ENCODE measurements around the gene STIP1.
A peak's percentile ranks its signal among the peaks of the same experiment; 100 is the strongest.

DNA sequence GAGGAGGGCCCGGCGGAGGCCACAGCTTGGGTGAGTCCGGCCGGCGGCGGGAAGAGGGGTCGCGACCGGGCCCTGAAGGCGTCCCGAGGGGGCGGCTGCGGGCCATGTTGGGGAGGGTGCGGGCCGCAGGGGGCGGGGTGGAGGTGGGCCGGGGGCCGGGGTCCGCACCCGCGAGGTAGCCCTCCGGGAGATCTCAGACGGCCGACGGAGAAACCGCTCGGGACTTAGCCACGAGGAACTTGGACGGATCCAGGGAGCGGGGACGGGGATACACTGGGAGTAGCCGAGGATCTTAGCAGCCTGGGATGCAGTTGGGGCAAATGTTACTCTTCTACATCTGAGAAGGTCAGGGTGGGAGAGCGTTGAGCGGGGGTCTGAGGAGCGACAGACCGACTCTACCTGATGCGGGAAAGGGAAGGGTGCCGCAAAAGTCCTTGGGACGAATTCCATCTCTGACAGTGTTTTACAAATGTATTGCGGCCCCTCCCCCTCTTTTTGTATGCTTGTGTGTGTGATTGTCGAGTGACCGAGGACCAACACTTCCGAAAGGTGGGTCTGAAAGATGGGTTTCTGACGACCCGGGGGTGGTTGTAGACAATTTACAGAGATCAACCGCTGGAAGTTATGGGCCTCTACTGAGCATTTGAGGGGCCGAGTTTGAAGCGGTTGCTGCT lies 658 bp downstream of the STIP1 start:
- TF ChIP-seq, protein P1, sequence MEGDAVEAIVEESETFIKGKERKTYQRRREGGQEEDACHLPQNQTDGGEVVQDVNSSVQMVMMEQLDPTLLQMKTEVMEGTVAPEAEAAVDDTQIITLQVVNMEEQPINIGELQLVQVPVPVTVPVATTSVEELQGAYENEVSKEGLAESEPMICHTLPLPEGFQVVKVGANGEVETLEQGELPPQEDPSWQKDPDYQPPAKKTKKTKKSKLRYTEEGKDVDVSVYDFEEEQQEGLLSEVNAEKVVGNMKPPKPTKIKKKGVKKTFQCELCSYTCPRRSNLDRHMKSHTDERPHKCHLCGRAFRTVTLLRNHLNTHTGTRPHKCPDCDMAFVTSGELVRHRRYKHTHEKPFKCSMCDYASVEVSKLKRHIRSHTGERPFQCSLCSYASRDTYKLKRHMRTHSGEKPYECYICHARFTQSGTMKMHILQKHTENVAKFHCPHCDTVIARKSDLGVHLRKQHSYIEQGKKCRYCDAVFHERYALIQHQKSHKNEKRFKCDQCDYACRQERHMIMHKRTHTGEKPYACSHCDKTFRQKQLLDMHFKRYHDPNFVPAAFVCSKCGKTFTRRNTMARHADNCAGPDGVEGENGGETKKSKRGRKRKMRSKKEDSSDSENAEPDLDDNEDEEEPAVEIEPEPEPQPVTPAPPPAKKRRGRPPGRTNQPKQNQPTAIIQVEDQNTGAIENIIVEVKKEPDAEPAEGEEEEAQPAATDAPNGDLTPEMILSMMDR (conservative IDR thresholded peaks at IDR 0.05): 0 out of 2 replicates have a peak, but pooled peaks have one; percentile 0
- TF ChIP-seq EZH2 (IDR thresholded peaks at IDR 0.05; ENCODE audit: low read depth): no peak
